Pons (tissue), 1 donor: ENCODE measurements around the gene IL27RA.
"Not testable (repeated sequence)": the region's sequence is repeated elsewhere in the genome, so short reads cannot be mapped to it uniquely, and the experiment has no call there.

Experiments
- DNase-seq: peaks from one replicate; pipeline ENCODE4 v3.0.0-alpha.2; 2016; ENCODE audit warnings: low spot score

IL27RA gene

DNA sequence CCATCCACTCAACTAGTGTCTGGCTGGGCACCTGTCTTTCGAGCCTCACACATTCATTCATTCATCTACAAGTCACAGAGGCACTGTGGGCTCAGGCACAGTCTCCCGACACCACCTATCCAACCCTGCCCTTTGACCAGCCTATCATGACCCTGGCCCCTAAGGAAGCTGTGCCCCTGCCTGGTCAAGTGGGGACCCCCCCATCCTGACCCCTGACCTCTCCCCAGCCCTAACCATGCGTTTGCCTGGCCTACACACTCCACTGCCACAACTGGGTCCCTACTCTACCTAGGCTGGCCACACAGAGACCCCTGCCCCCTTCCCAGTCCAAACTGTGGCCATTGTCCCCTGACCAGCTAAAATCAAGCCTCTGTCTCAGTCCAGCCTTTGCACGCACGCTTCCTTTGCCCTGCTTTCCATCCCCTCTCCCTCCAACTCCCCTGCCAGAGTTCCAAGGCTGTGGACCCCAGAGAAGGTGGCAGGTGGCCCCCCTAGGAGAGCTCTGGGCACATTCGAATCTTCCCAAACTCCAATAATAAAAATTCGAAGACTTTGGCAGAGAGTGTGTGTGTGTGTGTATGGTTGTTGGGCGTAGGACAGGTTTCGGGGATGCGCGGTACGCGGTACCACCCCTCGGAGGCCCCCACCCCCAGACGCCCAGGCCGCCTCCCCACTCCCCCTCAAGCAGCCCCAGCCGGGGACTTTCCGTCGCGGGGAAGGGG, 404 bp upstream of the IL27RA start:
- DNase-seq, result no peak

DNA sequence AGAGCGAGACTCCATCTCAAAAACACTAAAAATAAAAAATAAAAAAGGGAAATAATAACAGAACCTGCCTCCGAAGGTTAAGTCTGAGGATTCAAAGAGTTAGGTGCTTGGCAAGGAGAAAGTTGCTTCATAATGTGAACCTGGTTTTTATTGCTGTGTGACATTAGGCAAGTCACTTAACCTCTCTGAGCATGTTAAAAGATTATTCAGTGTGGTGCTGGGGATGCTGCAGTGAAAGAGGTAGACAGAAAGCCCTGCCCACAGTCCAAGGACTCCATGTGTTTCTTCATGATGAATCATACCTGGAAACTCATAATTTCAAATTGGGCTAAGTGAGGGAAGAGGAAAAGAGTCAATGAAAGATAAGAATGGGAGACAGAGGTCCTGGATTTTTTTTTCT, 2.4 kb downstream of the IL27RA start:
- no peak for DNase-seq

DNA sequence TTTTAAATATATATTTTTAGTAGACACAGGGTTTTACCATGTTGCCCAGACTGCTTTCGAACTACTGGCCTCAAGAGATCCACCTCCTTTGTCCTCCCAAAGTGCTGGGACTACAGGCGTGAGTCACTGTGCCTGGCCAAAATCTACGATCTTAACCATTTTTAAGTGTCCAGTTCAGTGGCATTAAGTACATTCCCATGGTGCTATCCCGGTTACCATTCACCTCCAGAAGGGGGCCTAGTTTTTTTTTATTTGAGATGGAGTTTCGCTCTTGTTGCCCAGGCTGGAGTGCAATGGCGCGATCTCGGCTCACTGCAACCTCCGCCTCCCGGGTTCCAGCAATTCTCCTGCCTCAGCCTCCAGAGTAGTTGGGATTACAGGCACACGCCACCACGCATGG, 3.6 kb downstream of the IL27RA start:
- not testable (repeated sequence) for DNase-seq

DNA sequence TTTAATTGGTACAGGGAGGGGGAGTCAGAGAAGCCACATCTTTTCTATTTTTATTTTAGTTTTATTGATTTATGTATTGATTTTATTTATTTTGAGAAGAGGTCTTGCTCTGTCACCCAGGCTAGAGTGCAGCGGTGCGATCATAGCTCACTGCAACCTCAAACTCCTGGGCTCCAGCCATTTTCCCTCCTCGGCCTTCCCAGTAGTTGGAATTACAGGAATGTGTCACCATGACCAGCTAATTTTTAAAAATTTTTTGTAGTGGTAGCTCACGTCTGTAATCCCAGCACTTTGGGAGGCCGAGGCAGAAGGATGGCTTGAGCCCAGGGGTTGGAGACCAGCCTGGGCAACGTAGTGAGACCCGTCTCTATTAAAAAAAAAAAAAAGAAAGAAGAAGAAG, 4.1 kb downstream of the IL27RA start:
- DNase-seq, result no peak

DNA sequence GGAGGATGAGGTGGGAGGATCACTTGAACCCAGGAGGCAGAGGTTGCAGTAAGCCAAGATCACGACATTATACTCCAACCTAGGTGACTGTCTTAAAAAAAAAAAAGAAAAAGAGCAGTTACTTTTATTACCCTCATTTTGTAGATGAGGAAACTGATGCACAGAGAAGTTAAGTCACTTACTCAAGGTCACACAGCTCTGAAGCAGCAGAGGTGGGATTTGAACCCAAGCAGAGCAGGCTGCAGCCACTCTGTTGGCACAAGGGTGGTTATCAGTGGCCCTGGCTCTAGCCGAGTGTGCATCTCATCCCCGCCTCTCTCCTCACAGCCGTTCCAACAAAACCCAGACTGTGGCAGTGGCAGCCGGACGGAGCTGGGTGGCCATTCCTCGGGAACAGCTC, 7.6 kb downstream of the IL27RA start:
- DNase-seq, result no peak

DNA sequence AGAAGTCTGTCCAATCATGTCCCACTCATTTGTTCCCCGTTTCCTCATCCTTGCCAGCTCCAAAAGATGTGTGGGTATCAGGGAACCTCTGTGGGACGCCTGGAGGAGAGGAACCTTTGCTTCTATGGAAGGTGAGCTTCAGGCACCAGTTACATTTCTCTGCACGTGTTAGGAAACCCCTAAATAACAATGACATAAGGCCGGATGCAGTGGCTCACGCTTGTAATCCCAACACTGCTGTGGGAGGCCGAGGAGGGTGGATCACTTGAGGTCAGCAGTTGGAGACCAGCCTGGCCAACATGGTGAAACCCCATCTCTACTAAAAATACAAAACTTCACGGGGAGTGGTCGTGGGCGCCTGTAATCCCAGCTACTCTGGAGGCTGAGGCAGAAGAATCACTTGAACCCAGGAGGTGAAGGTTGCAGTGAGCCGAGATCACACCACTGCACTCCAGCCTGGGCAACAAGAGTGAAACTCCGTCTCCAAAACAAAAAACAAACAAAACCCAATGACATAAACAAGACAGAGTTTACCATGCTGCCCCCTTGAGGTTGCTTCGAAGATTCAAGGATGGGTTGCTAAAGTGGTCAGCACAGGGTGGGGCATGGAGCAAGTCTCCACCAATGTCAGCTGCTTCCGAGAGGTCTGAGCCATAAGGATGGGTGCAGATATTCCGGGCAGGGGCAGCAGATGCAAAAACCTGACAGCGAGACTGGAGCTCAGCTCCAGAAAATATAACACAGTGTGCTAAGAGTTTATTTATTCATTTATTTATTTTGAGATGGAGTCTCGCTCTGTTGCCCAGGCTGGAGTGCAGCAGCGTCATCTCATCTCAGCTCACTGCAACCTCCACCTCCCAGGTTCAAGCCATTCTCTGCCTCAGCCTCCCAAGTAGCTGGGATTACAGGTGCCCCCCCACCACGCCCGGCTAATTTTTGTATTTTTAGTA, 11.4 kb downstream of the IL27RA start:
- peak; percentile 52 for DNase-seq

DNA sequence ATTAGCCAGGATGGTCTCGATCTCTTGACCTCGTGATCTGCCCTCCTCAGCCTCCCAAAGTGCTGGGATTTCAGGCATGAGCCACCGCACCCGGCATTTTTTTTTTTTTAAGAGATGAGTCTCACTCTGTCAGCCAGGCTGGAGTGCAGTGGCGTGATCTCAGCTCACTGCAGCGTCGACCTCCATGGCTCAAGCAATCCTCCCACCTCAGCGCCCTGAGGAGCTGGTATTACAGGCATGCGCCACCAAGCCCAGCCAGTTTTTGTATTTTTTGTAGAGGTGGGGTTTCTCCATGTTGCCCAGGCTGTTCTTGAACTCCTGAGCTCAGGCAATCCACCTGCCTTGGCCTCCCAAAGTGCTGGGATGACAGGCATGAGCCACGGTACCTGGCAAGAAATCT, 16.3 kb downstream of the IL27RA start:
- not testable (repeated sequence) for DNase-seq

DNA sequence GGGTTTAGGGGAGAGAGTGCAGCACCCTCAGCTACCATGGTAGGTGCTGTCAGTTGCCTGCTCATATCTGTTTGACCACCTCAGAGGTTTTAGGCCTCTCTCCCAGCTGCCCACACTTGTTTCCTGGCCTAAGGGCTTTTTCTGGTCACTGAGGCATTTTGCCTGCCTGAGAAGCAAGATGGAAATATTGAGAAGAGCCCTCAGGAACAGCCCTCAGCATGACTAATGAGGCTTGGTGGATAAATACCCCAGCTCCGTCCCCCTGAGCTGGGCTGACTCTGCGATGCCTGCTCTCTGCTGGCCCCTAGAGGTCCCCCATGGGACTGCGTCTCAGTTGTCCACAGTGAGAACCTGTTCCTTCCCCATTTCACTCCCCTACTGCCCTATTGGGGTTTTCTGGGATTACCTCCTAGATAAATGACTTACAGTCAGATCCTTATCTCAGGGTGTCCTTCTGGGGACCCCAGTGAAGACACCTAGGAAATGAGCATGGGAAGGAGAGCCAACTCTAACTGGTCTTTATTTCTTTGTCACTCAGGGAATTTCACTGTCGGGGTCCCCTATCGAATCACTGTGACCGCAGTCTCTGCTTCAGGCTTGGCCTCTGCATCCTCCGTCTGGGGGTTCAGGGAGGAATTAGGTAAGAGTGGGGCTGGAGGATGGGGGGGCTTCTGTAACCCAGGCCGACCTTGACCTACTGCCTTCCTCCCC, 17.0 kb downstream of the IL27RA start:
- no peak for DNase-seq

DNA sequence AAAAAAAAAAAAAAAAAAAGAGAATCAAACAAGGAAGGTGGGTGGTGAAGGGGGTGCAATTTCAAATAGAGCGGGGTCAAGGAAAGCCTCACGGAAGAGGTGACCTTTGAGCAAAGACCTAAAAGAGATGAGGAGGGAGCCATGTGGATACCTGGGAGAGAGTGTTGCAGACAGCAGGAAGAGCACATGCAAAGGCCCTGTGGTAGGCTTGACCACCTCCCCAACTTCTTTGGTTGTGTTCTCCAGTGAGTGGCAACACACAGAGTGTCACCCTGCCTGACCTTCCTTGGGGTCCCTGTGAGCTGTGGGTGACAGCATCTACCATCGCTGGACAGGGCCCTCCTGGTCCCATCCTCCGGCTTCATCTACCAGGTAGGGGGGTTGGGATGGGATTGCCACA, 18.9 kb downstream of the IL27RA start:
- no peak for DNase-seq

DNA sequence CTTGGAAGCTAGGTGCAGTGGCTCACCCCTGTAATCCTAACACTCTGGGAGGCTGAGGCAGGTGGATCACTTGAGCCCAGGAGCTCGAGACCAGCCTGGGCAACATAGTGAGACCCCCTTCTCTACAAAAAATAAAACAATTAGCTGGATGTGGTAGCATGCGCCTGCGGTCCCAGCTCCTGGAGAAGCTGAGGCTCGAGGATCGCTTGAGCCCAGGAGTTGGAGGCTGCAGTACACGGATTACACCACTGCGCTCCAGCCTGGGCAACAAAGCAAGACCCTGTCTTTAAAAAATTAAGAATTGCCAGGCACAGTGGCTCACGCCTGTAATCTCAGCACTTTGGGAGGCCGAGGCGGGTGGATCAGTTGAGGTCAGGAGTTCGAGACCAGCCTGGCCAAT, 19.4 kb downstream of the IL27RA start:
- not testable (repeated sequence) for DNase-seq

DNA sequence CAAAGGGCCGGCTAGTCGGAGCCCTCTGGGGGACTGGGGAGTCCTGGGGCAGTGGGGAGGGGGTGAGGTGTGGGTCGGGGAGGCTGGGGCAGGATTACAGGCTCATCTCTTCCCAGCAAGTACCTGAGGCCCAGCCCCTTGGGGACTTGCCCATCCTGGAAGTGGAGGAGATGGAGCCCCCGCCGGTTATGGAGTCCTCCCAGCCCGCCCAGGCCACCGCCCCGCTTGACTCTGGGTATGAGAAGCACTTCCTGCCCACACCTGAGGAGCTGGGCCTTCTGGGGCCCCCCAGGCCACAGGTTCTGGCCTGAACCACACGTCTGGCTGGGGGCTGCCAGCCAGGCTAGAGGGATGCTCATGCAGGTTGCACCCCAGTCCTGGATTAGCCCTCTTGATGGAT, 20.4 kb downstream of the IL27RA start:
- DNase-seq, result no peak

DNA sequence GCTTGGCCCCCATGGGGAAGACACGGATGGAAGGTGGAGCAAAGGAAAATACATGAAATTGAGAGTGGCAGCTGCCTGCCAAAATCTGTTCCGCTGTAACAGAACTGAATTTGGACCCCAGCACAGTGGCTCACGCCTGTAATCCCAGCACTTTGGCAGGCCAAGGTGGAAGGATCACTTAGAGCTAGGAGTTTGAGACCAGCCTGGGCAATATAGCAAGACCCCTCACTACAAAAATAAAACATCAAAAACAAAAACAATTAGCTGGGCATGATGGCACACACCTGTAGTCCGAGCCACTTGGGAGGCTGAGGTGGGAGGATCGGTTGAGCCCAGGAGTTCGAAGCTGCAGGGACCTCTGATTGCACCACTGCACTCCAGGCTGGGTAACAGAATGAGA, 20.9 kb downstream of the IL27RA start:
- DNase-seq, result no peak

DNA sequence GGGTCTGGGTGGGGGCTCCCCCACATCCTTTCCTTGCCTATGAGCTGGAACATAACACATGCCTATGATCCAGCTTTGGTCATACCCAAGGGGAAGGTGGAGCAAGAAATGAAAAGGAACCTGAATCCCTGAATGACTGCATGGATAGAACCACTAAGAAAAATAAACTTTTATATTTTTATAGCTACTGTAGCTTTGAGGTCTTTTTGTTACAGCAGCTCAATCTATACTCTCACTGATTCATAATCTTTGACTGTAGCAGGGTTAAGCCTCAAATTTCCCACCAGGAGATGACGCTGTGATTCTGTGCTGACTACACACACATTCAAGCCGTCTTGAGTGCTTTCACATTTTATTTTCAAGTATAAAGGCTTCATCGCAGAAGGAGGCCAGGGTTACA, 21.5 kb downstream of the IL27RA start:
- DNase-seq, result no peak

DNA sequence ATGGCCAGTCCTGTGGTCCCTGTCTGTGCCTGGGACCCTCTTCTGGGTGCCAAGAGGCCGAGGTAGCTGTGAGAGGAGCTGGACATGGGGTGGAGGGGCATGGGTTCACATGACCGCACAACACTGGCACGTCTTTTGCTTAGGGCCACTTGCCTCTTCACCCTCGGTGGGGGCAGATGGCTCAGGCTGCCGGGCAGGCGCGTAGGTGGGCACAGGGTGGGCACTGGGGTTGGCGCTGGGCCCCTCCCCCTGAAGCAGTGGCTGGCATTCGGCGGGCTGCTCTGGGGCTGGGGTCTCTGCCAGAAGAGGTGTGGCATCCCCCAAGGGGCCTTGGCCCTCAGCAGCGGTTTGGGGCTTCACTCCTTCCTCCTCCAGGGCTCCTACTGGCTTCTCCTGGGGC, 21.9 kb downstream of the IL27RA start:
- DNase-seq, result no peak

DNA sequence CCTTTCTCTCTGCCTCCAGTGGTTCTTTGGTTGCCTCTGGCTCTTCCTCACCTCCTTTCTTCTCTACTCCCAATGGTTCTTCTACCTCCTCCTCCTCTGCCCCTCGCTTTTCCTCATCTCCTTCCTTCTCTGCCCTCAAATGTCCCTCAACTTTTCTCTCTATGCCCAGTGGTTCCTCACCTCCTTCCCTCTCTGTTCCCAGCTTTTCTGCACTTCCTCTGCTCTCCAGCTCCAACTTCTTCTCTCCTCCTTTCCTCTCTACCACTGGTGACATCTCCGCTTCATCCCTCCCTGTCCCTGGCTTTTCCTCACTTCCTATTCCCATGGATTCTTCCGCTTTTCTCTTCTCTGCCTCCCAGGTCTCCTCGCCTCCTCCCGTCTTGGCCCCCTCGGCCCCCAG, 22.5 kb downstream of the IL27RA start:
- DNase-seq, result no peak

DNA sequence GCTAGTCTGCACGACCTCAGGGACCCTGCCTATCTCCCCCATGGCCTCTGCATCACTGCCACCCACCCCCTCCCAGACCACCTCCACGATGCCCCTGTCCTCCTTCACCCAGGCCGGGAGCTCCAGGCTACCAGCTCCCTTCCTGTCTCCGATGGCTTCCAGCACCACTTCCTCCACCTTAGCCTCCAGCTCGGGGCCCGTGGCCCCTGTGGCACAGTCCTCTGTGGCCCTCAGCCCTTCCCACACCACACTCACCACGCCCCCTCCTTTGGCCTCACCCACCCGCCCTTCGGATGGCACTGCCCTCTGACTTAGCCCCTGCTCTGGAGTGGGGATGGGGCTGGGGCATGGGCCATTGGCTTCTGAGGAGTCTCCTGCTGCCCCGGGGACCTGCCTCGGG, 23.2 kb downstream of the IL27RA start:
- no peak for DNase-seq

DNA sequence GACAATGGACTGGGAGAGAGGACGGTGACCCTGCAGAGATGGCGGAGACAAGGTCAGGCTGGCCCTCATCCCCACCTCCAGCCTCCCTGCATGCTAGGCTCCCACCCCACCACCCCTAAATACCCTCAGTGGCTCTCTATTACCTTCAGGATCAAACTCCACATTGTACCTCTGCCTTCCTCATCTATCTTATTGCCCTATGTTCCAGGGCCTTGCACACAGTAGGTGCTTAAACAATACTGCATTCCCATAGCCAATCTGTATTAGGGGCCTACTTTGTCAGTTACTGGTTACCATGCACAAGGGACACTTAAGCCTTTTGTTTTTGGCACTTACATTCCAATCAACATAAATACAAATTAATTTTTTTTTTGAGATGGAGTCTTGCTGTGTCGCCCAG, 23.8 kb downstream of the IL27RA start:
- DNase-seq, result no peak

DNA sequence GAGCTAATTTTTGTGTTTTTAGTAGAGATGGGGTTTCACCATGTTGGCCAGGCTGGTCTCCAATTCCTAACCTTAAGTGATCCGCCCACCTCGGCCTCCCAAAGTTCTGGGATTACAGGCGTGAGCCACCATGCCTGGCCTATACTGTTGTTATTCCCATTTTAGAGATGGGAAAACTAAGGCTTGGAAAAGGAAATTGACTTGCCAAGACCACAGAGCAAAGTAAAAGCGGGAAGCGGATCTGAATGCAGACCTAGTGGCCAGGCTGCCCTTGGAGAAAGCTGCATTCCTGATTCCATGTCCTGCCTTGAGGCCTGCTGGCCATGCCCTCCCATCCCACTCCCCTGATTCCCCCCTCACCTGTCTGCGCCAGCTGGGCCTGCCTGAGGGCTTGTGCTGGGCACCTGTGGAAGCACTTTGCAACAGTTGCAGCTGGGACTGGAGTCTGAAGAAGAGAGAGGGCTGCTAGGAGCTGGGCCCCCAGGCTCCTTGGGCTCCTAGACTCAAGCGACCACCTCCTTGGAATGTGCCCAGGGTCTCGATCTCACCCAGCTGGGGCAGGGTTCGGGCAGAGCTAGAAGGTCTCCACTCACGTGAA, 24.6 kb downstream of the IL27RA start:
- no peak for DNase-seq

DNA sequence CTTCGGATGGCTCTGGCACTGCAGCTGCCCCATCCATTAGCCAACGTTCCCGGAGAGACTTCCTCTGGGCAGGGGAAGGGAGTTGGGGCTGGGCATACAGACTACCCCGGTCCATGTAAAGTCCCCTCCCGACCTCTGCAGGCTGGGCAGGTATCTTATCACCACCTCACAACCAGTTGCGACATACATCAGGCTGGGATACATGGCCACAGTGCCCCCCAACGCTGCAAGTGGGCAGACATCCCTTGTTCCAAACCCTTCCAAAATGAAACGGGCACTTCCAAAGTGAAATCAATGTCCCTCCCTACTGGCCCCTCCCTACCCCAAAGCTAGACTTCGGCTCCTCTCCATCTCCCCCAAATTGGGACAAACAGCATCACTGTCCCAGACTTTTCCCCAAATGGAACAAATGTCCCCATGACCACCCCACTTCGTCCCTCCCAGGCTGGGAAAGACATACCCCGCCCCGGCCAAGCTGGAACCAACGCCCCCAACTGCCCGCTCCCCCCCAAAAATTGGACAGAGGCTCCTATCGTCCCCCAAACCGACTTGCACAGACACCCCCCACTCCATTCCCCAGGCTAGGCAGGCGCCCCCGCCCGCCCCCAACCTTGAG, 25.3 kb downstream of the IL27RA start:
- DNase-seq, result no peak

DNA sequence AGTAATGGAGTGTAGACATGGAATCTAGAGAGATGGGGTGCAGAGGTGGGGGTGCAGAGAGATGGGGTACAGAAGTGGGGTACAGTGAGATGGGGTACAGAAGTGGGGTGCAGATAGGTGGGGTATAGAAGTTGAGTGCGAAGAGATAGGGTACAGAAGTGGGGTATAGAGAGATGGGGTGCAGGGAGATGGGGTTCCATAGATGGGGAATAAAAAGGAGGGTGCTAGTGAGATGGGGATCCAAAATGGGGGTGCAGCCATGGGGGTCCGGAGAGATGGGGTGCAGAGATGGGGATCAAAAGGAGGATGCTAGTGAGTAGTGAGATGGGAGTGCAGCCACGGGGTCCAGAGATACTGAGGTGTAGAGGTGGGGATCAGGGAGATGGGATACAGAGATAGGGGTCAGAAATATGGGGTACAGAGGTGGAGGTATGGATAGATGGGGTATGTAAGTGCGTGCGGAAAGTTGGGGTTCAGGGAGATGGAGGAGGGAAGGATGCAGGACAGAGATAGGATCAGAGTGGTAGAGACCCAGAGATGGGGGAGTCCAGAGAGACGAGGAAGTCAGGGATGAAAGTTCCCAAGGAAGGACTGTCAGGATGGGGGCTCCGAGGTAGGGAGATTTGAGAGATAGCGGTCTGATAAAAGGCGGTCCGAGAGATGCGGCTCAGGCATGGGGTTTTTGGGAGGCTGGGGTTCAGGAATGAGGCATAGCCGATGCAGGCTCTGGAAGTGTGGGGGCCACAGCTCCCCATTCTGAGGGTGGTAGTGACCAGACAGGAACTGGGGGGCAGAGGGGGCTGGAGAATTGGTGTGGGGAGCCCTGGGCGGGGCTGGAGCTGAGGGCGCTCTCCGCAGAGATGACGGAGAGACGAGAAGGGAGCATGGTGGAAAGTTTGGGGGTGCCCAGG, 26.9 kb downstream of the IL27RA start:
- no peak for DNase-seq

DNA sequence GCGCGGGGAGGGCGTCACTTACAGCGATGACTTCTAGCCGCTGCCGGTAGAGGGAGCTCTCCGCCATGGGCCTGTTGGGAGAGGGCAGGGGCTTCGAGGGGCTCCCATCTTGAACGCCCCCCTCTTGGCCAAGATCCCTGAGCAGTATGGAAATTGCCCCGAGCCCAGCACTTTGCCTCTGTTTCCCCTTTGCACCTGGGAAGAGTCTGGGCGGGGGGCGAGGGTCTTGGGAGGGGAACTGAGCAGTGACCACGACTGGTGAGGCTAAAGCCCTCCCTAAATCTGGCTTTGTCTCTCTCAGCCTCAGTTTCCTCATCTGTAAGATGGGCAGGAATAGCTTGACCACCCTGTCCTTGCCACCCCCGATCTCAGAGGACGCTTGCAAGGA, 27.5 kb downstream of the IL27RA start:
- DNase-seq, result no peak
